GM04503 (cell line): ENCODE measurements around the gene TRIM61.
"Not testable (repeated sequence)": the region's sequence is repeated elsewhere in the genome, so short reads cannot be mapped to it uniquely, and the experiment has no call there.

ENCODE experiments used
- DNase-seq: peaks from one replicate; pipeline ENCODE4 v3.0.0-alpha.2; 2012; ENCODE audit warnings: low read depth

The TRIM61 gene

GRCh38 chr4:164956766-164957643 lies 20.5 kb downstream of the TRIM61 start:
- DNase-seq: no peak

- DNase-seq: no peak
Observed at GRCh38 chr4:164955107-164955805, 22.2 kb downstream of the TRIM61 start.

- DNase-seq: no peak
Observed at GRCh38 chr4:164952551-164952950, 24.9 kb downstream of the TRIM61 start.

GRCh38 chr4:164949448-164950143 lies 27.9 kb downstream of the TRIM61 start:
- DNase-seq: no peak

GRCh38 chr4:164948975-164949374 lies 28.5 kb downstream of the TRIM61 start:
- DNase-seq: no peak

GRCh38 chr4:164948006-164948405 lies 29.5 kb downstream of the TRIM61 start:
- not testable (repeated sequence) for DNase-seq

GRCh38 chr4:164946810-164947209 lies 30.6 kb downstream of the TRIM61 start:
- no peak for DNase-seq

GRCh38 chr4:164945146-164945545 lies 32.3 kb downstream of the TRIM61 start:
- DNase-seq: no peak

GRCh38 chr4:164943192-164943591 lies 34.3 kb downstream of the TRIM61 start:
- no peak for DNase-seq

- DNase-seq: no peak
Observed at GRCh38 chr4:164937576-164938270, 39.7 kb downstream of the TRIM61 start.

- DNase-seq: not testable (repeated sequence)
Observed at GRCh38 chr4:164935865-164936606, 41.4 kb downstream of the TRIM61 start.

- no peak for DNase-seq
Observed at GRCh38 chr4:164935363-164935762, 42.1 kb downstream of the TRIM61 start.

GRCh38 chr4:164933244-164933643 lies 44.2 kb downstream of the TRIM61 start:
- no peak for DNase-seq

- DNase-seq: no peak
Observed at GRCh38 chr4:164931551-164932324, 45.7 kb downstream of the TRIM61 start.

- DNase-seq: no peak
Observed at GRCh38 chr4:164930647-164931046, 46.8 kb downstream of the TRIM61 start.

GRCh38 chr4:164927101-164927500 lies 50.4 kb downstream of the TRIM61 start:
- DNase-seq: not testable (repeated sequence)

GRCh38 chr4:164926301-164926700 lies 51.2 kb downstream of the TRIM61 start:
- DNase-seq: peak; percentile 80

- no peak for DNase-seq
Observed at GRCh38 chr4:164924670-164925238, 52.7 kb downstream of the TRIM61 start.

GRCh38 chr4:164918956-164919355 lies 58.5 kb downstream of the TRIM61 start:
- DNase-seq: no peak
